GM19193 (cell line): ENCODE data around the gene ALPK1.

ENCODE experiments used
- POLR2A ChIP-seq: IDR thresholded peaks from 4 replicates; pipeline ENCODE4 v1.6.1; 2011; ENCODE audit not compliant: insufficient read depth, insufficient read length; ENCODE audit errors: extremely low read depth

The ALPK1 gene

GRCh38 chr4:112341033-112341432, 43.9 kb downstream of the ALPK1 start:
- no peak for TF ChIP-seq POLR2A

- no peak for TF ChIP-seq POLR2A
Observed at GRCh38 chr4:112343330-112344080, 46.3 kb downstream of the ALPK1 start.

GRCh38 chr4:112348488-112349158, 51.5 kb downstream of the ALPK1 start:
- no peak for TF ChIP-seq POLR2A

GRCh38 chr4:112352736-112353135, 55.6 kb downstream of the ALPK1 start:
- TF ChIP-seq POLR2A, result no peak

- no peak for TF ChIP-seq POLR2A
Observed at GRCh38 chr4:112355662-112356061, 58.5 kb downstream of the ALPK1 start.

GRCh38 chr4:112357453-112357852, 60.3 kb downstream of the ALPK1 start:
- no peak for TF ChIP-seq POLR2A

- TF ChIP-seq POLR2A, result no peak
Observed at GRCh38 chr4:112357897-112358296, 60.7 kb downstream of the ALPK1 start.

GRCh38 chr4:112358415-112358814, 61.2 kb downstream of the ALPK1 start:
- no peak for TF ChIP-seq POLR2A

GRCh38 chr4:112358952-112359749, 62.0 kb downstream of the ALPK1 start:
- TF ChIP-seq POLR2A, result no peak

GRCh38 chr4:112361181-112361791, 64.1 kb downstream of the ALPK1 start:
- no peak for TF ChIP-seq POLR2A

- no peak for TF ChIP-seq POLR2A
Observed at GRCh38 chr4:112370466-112370865, 73.3 kb downstream of the ALPK1 start.

- no peak for TF ChIP-seq POLR2A
Observed at GRCh38 chr4:112371361-112371760, 74.2 kb downstream of the ALPK1 start.

- TF ChIP-seq POLR2A, result no peak
Observed at GRCh38 chr4:112374850-112375249, 77.7 kb downstream of the ALPK1 start.

GRCh38 chr4:112377171-112377570, 80.0 kb downstream of the ALPK1 start:
- TF ChIP-seq POLR2A, result no peak

GRCh38 chr4:112377594-112378242, 80.5 kb downstream of the ALPK1 start:
- TF ChIP-seq POLR2A, result no peak

GRCh38 chr4:112378243-112378620, 81.1 kb downstream of the ALPK1 start:
- TF ChIP-seq POLR2A, result no peak

GRCh38 chr4:112378858-112379257, 81.7 kb downstream of the ALPK1 start:
- no peak for TF ChIP-seq POLR2A
